PFSK-1 (cell line): Measurements from ENCODE around the gene UBE2B.

Source experiments
- POLR2AphosphoS5 ChIP-seq: IDR thresholded peaks from 2 replicates; pipeline ENCODE4 v1.6.1; 2012; ENCODE audit warnings: low read depth, mild to moderate bottlenecking, control low read depth, low read length, moderate library complexity
- REST ChIP-seq, 2 experiments: IDR thresholded peaks; 2 replicates each; pipeline versions ENCODE4 v1.6.1 to v1.8.0; 2011 to 2012; ENCODE audit warnings: low read depth in 2 of 2, low read length in 2 of 2, control low read depth in 1 of 2, inconsistent platforms in 1 of 2, mild to moderate bottlenecking in 1 of 2, moderate library complexity in 1 of 2; ENCODE audit not compliant: insufficient read depth in 1 of 2
- SIN3A ChIP-seq: IDR thresholded peaks from 2 replicates; pipeline ENCODE4 v1.6.1; 2012; ENCODE audit warnings: mild to moderate bottlenecking, low read length, moderate library complexity, borderline replicate concordance; ENCODE audit not compliant: insufficient read depth
- TAF1 ChIP-seq: IDR thresholded peaks from 2 replicates; pipeline ENCODE4 v1.6.1; 2012; ENCODE audit warnings: low read length, control low read depth, borderline replicate concordance; ENCODE audit not compliant: insufficient read depth

- TF ChIP-seq TAF1 (no peak), REST (IDR thresholded peaks at IDR 0.05; ENCODE audit: insufficient read depth in 1 of 2, low read depth in 2 of 2, low read length in 2 of 2) (no peak), POLR2AphosphoS5 (no peak), SIN3A (no peak)
Observed at GRCh38 chr5:134374232-134374631, 2.9 kb downstream of the UBE2B start.
